Measurements from ENCODE around the gene RIC3. TPM values are rescaled to one million over a fixed set of nuclear protein-coding genes. Genes with fewer than 3 reads are reported as not detected.

RIC3 gene
- total RNA-seq, 4 donors from 2014 or later = 7.9 to 28.4 (median 18.5) TPM

DNA sequence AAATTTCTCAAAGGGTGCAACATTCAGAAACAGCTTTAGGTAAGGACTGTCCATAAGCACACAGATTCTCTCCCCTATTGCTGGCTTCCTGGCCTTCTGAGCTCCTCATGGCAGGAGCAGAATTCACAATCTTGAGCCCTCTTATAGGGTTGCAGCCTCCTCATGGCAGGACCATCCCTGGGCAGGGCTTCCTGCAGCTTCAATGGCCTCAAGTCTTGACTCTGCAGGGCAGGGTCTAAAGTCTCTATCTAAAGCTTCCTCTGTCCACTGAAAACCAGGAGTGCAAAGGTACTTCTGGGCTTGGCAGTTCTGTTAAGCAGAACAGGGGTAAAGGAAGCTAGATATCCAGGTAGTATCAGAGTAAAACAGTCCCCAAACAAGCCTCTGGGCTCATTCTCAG, 59.1 kb downstream of the RIC3 start:
- Histone ChIP-seq H3K27ac (no peak overlapping the region), H3K27me3 (no peaks in the 10 kb centered on the region), H3K36me3 (no peaks in the 10 kb centered on the region), H3K4me1 (no peaks in the 10 kb centered on the region), H3K9me3 (no peaks in the 10 kb centered on the region), H3K4me3 (no peak overlapping the region)
- intact Hi-C loops (cut with DNase I; ENCODE audit: low total_unique reads) = no loop called here
- no peak for DNase-seq
- no peak for TF ChIP-seq POLR2A (IDR thresholded peaks at IDR 0.05)
- TF ChIP-seq, protein P1, sequence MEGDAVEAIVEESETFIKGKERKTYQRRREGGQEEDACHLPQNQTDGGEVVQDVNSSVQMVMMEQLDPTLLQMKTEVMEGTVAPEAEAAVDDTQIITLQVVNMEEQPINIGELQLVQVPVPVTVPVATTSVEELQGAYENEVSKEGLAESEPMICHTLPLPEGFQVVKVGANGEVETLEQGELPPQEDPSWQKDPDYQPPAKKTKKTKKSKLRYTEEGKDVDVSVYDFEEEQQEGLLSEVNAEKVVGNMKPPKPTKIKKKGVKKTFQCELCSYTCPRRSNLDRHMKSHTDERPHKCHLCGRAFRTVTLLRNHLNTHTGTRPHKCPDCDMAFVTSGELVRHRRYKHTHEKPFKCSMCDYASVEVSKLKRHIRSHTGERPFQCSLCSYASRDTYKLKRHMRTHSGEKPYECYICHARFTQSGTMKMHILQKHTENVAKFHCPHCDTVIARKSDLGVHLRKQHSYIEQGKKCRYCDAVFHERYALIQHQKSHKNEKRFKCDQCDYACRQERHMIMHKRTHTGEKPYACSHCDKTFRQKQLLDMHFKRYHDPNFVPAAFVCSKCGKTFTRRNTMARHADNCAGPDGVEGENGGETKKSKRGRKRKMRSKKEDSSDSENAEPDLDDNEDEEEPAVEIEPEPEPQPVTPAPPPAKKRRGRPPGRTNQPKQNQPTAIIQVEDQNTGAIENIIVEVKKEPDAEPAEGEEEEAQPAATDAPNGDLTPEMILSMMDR (IDR thresholded peaks at IDR 0.05) = no peak

DNA sequence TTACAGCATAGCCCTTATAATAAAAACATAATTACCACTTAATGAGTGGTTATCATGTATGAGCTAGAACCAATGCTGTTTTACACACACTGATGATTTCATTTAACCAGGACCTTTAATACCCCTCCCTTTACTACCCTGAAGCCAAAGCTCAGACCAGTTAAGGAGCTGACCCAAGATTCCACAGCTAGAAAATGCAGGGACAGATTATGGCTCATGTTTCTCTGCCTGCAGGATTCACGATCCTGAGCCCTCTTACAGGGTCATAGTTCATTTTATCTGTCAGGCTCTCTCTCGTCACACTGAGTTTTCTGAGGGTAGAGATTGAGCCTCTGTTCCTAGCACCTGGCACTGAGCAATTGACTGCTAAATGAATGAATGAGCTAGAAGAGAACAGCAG, 60.4 kb downstream of the RIC3 start:
- Histone ChIP-seq H3K36me3 (no peaks in the 10 kb centered on the region), H3K27me3 (no peaks in the 10 kb centered on the region), H3K4me3 (no peak overlapping the region), H3K27ac (no peak overlapping the region), H3K4me1 (no peaks in the 10 kb centered on the region), H3K9me3 (no peaks in the 10 kb centered on the region)
- TF ChIP-seq, protein P1 (IDR thresholded peaks at IDR 0.05) = no peak
- no peak for TF ChIP-seq POLR2A (IDR thresholded peaks at IDR 0.05)
- intact Hi-C loops (cut with DNase I; ENCODE audit: low total_unique reads) = no loop called here
- DNase-seq = no peak

- Histone ChIP-seq H3K36me3 (no peaks in the 10 kb centered on the region), H3K27ac (no peak overlapping the region), H3K4me1 (no peaks in the 10 kb centered on the region), H3K9me3 (no peaks in the 10 kb centered on the region), H3K27me3 (no peaks in the 10 kb centered on the region), H3K4me3 (no peak overlapping the region)
- intact Hi-C loops (cut with DNase I; ENCODE audit: low total_unique reads) = no loop called here
- TF ChIP-seq POLR2A (IDR thresholded peaks at IDR 0.05) = no peak
- TF ChIP-seq, protein P1 (IDR thresholded peaks at IDR 0.05) = no peak
- no peak for DNase-seq
These were observed 61.2 kb downstream of the RIC3 start for GRCh38 chr11:8107642-8108041.

DNA sequence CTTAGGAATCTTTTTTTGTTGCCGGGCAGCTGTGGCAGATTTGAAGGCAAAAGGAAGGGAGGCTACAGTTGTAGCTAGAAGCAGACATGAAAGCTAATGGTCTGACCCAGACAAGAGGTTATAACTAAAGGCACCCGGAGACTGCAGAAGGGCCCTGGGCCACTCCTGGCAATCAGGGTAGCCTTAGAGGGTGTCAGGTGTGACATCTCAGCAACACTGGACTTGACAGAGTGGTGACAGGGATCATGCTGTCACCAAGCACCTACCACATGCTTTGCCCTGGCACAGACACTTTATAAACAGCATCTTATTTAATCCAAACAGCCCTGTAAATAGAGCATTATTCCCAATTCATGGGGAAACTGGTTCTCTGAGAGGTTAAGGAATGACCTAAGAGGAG, 62.1 kb downstream of the RIC3 start:
- Histone ChIP-seq H3K36me3 (no peaks in the 10 kb centered on the region), H3K9me3 (no peaks in the 10 kb centered on the region), H3K27ac (no peak overlapping the region), H3K4me1 (no peaks in the 10 kb centered on the region), H3K4me3 (no peak overlapping the region), H3K27me3 (no peaks in the 10 kb centered on the region)
- intact Hi-C loops (cut with DNase I; ENCODE audit: low total_unique reads) = no loop called here
- DNase-seq = no peak
- TF ChIP-seq, protein P1 (IDR thresholded peaks at IDR 0.05) = no peak
- TF ChIP-seq POLR2A (IDR thresholded peaks at IDR 0.05) = no peak

DNA sequence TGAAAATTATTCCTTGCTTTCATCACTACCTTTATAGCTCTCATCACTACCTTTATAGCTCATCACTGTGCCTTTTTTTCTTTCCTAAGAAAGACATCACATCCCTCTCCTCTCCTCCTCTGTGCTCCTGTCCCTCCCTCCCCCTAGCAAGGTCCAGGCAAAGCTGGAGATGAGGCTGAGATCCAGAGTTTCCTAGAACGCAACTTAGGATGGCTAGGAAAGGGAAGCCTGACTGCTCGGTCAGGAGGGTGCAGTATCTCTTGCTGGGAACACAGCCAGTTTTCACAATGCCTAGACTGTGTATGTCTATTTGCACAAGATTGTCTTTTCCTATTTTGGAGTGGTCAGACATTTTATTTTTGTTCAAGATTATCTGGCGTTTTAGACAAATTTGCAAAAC, 63.2 kb downstream of the RIC3 start:
- H3K9me3 ChIP-seq = no peaks in the 10 kb centered on the region
- no peaks in the 10 kb centered on the region for H3K27me3 ChIP-seq
- H3K27ac ChIP-seq = no peak overlapping the region
- no peaks in the 10 kb centered on the region for H3K4me1 ChIP-seq
- TF ChIP-seq, protein P1 (IDR thresholded peaks at IDR 0.05) = no peak
- no peak for TF ChIP-seq POLR2A (IDR thresholded peaks at IDR 0.05)
- no peaks in the 10 kb centered on the region for H3K36me3 ChIP-seq
- intact Hi-C loops (cut with DNase I; ENCODE audit: low total_unique reads) = no loop called here
- no peak for DNase-seq
- no peak overlapping the region for H3K4me3 ChIP-seq

Measured in uterus (tissue), 4 donors.